HG03135 (cell line): Measurements from ENCODE around the gene ARHGAP31.

Source experiments
- ATAC-seq: cut with Tn5 transposase; IDR thresholded peaks from one replicate; pipeline ENCODE4 v1.9.1; 2021; ENCODE audit warnings: mild to moderate bottlenecking, moderate library complexity; ENCODE audit not compliant: unreplicated experiment

The ARHGAP31 gene

DNA sequence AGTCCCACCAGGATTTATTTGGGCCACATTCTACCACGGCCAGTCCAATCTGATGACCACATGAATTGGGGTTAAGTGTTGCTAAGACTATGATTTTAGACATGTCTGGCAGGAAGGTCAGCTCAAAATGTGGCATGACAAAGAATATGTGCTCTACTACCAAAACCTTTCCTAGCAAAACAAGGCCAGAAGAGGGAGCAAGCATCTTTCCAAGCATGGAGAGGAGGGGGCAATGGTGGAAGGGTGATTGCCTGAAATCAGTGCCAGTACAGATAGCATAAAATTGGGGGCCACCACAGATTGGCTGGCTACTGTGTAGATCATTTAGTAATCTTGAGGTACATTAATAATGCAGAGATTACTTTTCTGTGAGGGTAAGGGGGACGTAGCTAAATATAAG is 126.0 kb downstream of the ARHGAP31 start:
- no peak for ATAC-seq

DNA sequence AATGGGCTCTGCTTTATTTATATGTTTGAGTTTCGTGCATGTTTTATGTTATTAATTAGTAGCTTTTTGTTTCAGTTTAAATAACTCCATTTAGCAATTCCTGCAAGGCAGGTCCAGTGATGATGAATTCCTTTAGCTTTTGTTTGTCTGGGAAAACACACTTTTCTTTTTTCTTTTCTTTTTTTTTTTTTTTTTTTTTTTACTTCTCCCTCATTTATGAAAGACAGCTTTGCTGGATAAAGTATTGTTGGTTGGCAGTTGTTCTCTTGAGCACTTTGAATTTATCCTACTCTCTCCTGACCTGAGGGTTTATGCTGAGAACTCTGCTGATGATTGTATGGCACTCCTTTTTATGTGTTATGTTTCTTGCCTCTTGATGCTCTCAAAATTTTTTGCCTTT is 133.5 kb downstream of the ARHGAP31 start:
- ATAC-seq: no peak

DNA sequence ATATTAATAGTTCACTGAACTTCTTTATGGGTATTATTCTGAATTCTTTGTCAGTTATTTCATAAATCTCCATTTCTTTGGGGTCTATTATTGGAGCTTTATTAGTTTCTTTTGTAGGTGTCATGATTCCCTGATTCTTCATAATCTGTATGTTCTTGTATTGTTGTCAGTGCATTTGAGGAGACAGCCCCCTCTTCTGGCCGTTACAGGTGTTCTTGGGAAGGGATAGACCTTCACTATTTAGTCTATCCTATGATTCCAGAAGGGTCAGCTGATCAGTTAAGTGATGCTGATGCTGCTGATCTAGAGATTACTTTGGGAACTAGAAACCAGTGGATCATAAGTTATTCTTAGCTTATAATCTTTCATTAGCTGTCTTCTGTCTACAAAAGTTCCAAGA is 134.4 kb downstream of the ARHGAP31 start:
- ATAC-seq: no peak

DNA sequence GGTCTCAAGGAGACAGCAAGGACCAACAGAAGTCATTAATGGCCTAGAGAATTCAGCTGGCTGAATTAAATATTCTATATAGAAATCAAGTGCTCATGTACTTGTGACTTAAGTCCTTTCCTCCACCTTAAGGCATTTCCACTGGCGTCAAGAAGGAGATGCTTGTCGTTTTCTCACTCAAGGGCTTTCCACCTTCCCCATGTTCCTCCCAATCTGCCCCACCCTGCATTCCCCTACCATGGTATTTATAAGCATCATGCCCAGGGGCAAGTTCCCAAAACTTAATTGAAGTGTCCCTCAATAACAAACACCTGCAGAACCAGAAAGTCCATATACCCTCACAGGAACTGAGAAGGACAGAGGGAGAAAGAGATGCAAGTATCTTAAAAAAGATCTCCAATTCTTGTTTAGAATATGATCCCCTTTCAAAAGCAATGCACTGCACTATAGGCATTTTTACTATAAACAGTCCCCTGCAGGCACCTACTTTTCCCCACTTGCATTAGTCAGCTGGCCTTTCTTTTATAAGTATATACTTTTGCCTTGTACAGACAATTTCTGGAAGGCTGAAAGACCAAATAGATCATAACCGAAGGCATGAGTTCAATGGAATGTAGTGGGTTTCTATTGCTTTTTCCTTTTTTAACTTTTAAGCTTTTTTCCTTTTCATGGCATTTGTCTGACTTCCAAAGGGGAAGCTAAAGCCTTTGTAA is 139.6 kb downstream of the ARHGAP31 start:
- no peak for ATAC-seq

DNA sequence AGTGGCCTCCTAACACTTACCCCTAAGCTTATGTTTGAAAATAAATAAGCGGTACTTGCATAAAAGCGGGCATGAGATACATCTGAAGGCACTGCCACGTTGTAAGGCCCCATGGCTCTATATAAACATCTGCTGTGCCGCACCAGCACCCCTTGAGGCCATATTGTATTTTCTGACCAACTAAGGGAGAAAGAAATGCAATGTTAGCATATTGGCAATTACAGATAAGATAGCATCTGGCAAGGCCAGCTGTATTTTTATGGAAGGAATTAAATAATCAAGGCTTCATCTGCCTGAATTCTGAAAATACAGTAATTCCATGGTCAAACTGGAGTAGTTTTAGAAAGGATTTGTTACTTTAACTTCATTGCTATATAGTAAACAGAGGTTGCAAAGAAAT is 140.5 kb downstream of the ARHGAP31 start:
- ATAC-seq: no peak

DNA sequence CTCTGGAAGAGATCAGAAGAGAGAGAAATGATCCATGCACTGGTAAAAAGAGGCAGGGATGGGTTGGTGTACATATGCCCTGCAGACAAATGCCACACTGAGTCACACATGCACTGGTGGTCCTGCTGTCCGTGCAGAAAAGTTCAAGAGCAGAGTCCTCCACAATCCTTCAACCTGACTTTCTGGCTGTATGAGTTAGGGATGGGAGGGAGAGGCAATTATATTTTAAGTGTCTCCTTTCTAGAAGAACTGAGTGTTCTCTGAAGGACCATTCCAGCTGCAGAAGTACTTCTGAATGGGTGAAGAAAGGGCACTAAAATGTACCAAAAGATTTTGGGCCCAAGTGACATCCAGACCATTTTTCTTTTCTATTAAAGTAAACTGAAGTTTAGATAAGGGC is 142.8 kb downstream of the ARHGAP31 start:
- no peak for ATAC-seq

DNA sequence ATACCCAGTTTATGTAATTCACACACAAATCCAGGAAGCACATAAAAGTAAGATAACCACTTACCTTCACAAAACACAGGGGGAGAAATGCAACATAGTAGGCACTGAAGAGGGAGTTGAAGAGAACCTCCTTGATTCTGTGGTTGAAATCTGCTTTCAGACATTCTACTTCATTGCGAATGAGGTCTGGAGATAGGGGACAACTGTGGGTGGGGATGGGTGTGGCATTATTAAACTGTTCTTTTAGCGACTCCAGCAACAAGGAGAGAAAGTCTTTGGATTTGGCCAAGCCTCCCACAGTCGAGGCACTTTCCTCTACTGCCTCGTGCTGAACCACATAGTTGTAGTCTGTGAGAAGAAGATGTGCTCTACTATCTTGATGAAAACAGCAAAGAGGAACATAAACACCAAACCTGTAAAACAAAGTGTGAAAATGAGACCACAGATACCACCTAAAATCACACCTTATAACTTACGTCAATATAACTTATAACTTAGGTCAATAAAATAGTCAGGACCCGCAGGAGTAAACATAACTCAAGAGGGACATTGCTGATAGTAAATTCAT is 143.6 kb downstream of the ARHGAP31 start:
- no peak for ATAC-seq

DNA sequence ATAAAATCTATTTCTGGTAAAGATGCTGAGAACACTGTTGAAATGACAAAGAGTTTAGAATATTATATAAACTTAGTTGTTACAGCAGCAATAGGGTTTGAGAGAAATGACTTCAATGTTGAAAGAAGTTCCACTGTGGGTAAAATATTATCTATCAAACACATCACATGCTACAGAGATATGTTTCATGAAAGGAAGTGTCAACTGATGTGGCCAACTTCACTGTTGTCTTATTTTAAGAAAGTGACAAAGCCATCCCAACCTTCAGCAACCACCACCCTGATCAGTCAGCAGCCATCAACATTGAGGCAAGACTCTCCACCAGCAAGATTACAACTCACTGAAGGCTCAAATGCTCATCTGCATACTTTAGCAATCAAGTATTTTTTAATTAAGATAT is 149.0 kb downstream of the ARHGAP31 start:
- ATAC-seq: no peak

DNA sequence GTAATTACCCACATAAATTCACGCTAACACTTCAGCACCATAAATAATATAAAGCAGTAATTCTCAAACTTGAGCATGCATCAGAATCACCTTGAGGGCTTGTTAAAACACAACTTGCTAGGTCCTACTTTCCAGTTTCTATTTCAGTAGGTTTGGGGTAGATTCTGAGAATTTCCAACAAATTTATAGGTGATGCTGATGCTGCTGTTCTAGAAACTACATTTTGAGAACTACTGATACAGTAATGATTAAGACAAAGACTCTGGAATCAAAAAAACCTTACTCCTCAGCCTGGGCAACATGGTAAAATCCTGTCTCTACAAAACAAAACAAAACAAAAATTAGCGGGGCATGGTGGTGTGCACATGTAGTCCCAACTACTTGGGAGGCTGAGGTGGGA is 150.4 kb downstream of the ARHGAP31 start:
- no peak for ATAC-seq

DNA sequence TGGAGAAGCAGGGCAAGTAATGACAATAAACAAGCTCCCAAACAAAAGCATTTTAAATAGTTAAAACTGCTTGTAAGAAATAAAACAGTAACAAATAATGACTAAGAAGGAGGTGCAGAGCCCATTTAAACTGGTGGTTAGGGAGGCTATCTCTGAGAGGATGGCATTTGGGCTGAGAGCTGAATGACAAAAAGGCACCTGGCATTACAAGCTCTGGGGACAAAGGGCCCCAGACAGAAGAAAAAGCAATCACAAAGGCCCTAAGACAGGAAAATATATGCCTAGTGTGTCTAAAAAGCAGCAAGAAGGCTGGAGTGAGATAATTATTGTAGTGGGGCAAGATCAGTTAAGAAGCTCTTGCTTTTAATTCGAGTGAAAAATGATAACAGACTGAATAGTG is 159.6 kb downstream of the ARHGAP31 start:
- no peak for ATAC-seq

DNA sequence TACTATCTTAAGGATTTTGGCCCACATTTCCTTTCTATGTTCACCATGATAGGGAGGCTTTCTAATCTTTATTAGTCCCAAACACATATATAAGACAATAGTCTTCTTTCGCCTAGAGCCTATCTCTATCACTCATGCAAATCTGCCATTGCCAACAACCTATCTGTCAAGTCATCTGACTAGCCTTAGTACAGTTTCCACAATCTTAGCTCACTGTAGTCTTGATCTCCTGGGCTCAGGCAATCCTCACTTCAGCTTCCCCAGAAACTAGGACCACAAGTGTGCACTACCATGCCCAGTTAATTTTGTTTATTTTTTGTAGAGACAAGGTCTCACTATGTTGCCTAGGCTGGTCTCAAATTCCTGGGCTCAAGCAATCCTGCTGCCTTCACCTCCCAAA is 162.3 kb downstream of the ARHGAP31 start:
- ATAC-seq: no peak

DNA sequence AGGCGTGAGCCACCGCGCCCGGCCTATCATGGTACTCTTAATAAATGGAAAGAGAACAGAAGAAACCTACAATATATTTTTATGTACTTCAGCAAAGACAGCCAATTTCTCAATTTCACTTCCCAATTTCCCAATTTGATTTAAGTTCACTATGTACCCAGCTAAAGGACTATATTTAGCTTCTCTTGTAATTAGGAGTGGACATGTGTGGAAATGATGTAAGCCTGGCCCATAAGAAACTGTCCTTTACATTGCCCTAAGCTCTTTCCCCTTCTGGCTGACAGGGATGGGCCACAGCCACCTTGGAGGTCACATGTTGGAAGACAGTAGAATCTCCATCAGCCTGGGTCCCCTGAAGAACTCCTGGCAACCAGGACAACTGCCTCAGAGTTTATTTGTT is 163.1 kb downstream of the ARHGAP31 start:
- no peak for ATAC-seq

DNA sequence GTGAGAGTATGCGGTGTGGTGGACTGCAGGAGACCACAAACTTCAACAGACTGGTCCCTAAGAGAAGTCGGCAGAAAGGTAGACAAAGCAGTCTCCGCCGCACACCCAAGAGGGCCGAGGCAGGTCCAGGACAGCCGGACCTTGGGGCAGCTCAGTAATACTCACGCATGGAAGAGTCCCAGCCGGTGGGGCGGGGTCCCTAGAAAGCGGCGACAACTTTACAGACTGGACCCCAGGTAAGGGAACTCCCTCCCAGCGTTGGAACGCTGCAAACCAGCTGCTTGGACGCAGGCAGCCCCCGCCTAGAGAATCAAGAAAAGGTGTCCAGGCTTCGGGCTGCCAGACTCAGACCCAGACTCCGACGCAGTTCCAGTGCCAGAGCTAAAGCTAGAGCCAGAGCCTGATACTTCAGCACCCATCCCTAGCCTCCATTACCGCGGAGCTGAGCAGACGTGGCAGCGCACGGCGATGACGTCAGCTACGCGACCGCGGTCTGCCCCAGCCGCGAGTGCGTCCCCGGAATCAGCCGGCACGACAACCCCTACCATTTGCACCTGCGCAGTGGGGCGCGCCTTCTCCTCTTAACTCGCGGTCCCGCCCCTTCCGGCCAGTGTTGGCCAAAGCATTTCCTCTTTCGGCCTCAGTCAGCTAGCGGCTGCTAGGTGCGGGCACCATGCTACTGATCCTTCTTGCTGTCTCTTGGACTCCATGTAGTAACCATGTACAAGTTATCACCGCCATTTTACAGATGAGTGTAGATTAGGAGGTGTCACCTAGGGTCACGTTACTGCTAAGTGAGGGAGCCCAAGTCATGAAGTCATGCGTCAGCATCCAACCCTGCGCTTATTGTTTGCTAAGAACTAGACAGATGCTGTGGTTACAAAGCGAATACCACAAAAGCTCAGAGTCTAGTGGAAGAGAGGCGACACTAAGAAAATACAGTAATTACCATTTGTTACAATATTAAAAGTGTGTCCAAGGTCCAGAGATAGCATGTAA is 169.3 kb downstream of the ARHGAP31 start, which contains the start of gene TMEM39A:
Gene TMEM39A (minus strand): TSS at position 445 of the 999 bp plus-strand sequence. CDS start 1,541 bp downstream, outside the sequence.
- ATAC-seq: peak; percentile 94

DNA sequence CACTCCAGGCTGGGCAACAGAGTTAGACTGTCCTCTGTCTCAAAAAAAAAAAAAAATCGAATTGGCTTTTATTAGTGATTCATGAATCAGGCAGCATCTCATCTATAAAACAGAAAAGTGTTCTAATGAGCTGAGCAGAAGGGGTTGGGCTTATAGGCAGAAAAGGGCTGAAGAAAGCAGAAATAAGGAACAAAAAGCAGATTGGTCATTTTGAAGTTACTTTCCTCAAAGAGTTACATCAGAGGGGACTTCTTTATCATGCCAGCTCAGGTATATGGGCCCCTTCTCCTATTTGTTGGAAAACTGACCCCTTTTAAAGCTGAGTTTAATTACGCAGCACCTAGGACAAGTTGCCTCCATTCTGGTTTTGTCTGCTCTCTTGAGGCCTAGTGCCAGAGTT is 173.9 kb downstream of the ARHGAP31 start:
- no peak for ATAC-seq

DNA sequence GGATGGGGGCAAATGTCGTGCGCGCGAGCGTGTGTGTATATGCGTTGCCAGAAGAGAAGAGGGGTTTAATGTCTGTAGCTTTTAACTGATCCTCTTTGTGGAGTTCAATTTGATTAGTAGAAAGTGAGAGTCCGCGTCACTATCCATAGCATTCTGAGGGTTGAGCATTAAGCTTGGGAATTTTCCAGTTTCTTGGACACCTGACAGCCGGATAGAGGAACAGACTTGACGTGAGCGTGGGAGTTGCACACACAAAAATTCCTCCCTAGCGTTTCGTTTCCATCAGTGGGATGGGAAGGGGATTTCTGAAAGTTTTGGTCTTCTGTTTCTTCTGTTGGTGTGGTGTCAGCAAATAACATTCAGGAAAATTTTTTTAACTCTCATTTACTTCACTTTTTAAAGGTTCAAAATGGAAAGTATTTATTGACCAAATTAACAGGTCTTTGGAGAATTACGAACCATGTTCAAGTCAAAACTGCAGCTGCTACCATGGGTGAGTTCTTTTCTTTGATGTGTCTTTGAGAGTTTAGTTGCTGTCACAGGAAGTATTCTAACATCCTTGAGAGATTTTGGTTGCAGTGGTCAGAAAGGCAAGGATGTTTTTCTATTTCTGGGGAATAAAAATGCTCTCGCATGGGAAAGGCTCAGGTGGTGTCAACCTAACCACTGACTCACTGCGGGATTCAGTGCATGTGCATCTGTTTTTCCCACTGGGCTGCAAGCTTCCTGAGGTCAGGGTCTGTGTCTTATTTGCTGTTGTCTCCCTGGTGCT is 175.4 kb downstream of the ARHGAP31 start:
- ATAC-seq: no peak
